ENCODE measurements around the gene ESPN.

DNA sequence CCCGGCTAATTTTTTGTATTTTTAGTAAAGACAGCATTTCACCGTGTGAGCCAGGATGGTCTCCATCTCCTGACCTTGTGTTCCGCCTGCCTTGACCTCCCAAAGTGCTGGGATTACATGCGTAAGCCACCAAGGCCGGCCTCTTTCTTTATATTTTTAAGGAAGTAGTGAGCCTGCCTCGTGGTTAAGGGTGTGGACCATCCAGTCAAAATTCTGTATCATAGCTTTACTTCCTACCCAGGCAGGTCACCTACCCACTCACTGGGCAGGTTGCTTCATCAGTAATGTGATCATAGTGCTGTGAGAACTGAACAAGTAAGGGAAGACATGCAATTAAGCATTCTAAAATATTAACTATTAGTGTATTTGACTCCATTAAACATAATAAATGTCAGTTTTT, 22.9 kb upstream of the ESPN start:
- TF ChIP-seq, protein P1, sequence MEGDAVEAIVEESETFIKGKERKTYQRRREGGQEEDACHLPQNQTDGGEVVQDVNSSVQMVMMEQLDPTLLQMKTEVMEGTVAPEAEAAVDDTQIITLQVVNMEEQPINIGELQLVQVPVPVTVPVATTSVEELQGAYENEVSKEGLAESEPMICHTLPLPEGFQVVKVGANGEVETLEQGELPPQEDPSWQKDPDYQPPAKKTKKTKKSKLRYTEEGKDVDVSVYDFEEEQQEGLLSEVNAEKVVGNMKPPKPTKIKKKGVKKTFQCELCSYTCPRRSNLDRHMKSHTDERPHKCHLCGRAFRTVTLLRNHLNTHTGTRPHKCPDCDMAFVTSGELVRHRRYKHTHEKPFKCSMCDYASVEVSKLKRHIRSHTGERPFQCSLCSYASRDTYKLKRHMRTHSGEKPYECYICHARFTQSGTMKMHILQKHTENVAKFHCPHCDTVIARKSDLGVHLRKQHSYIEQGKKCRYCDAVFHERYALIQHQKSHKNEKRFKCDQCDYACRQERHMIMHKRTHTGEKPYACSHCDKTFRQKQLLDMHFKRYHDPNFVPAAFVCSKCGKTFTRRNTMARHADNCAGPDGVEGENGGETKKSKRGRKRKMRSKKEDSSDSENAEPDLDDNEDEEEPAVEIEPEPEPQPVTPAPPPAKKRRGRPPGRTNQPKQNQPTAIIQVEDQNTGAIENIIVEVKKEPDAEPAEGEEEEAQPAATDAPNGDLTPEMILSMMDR (IDR thresholded peaks at IDR 0.05): no peak
- no peak for TF ChIP-seq EP300 (IDR thresholded peaks at IDR 0.05)
